Measurements from ENCODE around the gene ELF1.

ELF1 gene

DNA sequence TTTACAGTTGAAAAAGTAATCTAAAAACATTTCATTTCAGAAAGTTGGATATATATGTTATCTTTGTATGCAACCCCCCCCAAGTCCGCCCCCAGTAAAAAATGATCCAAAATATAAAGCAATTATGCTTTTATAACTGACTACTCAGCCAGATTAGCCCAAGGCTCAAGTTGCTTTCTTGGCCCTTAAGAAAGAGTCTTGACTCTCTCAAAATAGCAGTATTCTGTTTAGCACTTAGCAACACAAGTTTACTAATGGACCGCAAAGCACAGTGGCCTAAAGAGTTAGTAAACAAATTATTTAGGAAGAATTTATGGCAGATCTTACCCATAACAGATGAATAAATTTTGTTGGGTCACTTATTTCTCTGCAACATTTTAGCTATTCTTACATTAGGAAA, 86.9 kb downstream of the ELF1 start:
- TF ChIP-seq, protein P1, sequence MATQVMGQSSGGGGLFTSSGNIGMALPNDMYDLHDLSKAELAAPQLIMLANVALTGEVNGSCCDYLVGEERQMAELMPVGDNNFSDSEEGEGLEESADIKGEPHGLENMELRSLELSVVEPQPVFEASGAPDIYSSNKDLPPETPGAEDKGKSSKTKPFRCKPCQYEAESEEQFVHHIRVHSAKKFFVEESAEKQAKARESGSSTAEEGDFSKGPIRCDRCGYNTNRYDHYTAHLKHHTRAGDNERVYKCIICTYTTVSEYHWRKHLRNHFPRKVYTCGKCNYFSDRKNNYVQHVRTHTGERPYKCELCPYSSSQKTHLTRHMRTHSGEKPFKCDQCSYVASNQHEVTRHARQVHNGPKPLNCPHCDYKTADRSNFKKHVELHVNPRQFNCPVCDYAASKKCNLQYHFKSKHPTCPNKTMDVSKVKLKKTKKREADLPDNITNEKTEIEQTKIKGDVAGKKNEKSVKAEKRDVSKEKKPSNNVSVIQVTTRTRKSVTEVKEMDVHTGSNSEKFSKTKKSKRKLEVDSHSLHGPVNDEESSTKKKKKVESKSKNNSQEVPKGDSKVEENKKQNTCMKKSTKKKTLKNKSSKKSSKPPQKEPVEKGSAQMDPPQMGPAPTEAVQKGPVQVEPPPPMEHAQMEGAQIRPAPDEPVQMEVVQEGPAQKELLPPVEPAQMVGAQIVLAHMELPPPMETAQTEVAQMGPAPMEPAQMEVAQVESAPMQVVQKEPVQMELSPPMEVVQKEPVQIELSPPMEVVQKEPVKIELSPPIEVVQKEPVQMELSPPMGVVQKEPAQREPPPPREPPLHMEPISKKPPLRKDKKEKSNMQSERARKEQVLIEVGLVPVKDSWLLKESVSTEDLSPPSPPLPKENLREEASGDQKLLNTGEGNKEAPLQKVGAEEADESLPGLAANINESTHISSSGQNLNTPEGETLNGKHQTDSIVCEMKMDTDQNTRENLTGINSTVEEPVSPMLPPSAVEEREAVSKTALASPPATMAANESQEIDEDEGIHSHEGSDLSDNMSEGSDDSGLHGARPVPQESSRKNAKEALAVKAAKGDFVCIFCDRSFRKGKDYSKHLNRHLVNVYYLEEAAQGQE (IDR thresholded peaks at IDR 0.05; ENCODE audit: insufficient read depth in 1 of 2, low read depth in 2 of 2, low read length in 2 of 2): no peak
- TF ChIP-seq FOXP2 (optimal IDR thresholded peaks at IDR 0.05; ENCODE audit: borderline replicate concordance, extremely low read depth, extremely low read length, insufficient read depth): no peak
- no peak for TF ChIP-seq POLR2AphosphoS5 (IDR thresholded peaks at IDR 0.05; ENCODE audit: low read depth, low read length)
- no peak for TF ChIP-seq TAF1 (IDR thresholded peaks at IDR 0.05; ENCODE audit: borderline replicate concordance, insufficient read depth, low read length)
- no peak for TF ChIP-seq SIN3A (IDR thresholded peaks at IDR 0.05; ENCODE audit: borderline replicate concordance, insufficient read depth, low read length)

GRCh38 chr13:40931719-40932118, 87.4 kb downstream of the ELF1 start:
- TF ChIP-seq FOXP2 (optimal IDR thresholded peaks at IDR 0.05; ENCODE audit: borderline replicate concordance, extremely low read depth, extremely low read length, insufficient read depth) (no peak), POLR2AphosphoS5 (IDR thresholded peaks at IDR 0.05; ENCODE audit: low read depth, low read length) (no peak), SIN3A (IDR thresholded peaks at IDR 0.05; ENCODE audit: borderline replicate concordance, insufficient read depth, low read length) (no peak), TAF1 (IDR thresholded peaks at IDR 0.05; ENCODE audit: borderline replicate concordance, insufficient read depth, low read length) (no peak)
- TF ChIP-seq, protein P1 (IDR thresholded peaks at IDR 0.05; ENCODE audit: insufficient read depth in 1 of 2, low read depth in 2 of 2, low read length in 2 of 2): no peak

- TF ChIP-seq SIN3A (IDR thresholded peaks at IDR 0.05; ENCODE audit: borderline replicate concordance, insufficient read depth, low read length) (no peak), FOXP2 (optimal IDR thresholded peaks at IDR 0.05; ENCODE audit: borderline replicate concordance, extremely low read depth, extremely low read length, insufficient read depth) (no peak), TAF1 (IDR thresholded peaks at IDR 0.05; ENCODE audit: borderline replicate concordance, insufficient read depth, low read length) (no peak), POLR2AphosphoS5 (IDR thresholded peaks at IDR 0.05; ENCODE audit: low read depth, low read length) (no peak)
- TF ChIP-seq, protein P1 (IDR thresholded peaks at IDR 0.05; ENCODE audit: insufficient read depth in 1 of 2, low read depth in 2 of 2, low read length in 2 of 2): no peak
Observed at GRCh38 chr13:40928980-40929379, 90.1 kb downstream of the ELF1 start.

GRCh38 chr13:40927929-40928328, 91.2 kb downstream of the ELF1 start:
- no peak for TF ChIP-seq SIN3A (IDR thresholded peaks at IDR 0.05; ENCODE audit: borderline replicate concordance, insufficient read depth, low read length)
- TF ChIP-seq, protein P1 (IDR thresholded peaks at IDR 0.05; ENCODE audit: insufficient read depth in 1 of 2, low read depth in 2 of 2, low read length in 2 of 2): no peak
- TF ChIP-seq POLR2AphosphoS5 (IDR thresholded peaks at IDR 0.05; ENCODE audit: low read depth, low read length): no peak
- TF ChIP-seq TAF1 (IDR thresholded peaks at IDR 0.05; ENCODE audit: borderline replicate concordance, insufficient read depth, low read length): no peak
- TF ChIP-seq FOXP2 (optimal IDR thresholded peaks at IDR 0.05; ENCODE audit: borderline replicate concordance, extremely low read depth, extremely low read length, insufficient read depth): no peak

GRCh38 chr13:40923867-40924266, 95.2 kb downstream of the ELF1 start:
- TF ChIP-seq FOXP2 (optimal IDR thresholded peaks at IDR 0.05; ENCODE audit: borderline replicate concordance, extremely low read depth, extremely low read length, insufficient read depth) (no peak), POLR2AphosphoS5 (IDR thresholded peaks at IDR 0.05; ENCODE audit: low read depth, low read length) (no peak), TAF1 (IDR thresholded peaks at IDR 0.05; ENCODE audit: borderline replicate concordance, insufficient read depth, low read length) (no peak), SIN3A (IDR thresholded peaks at IDR 0.05; ENCODE audit: borderline replicate concordance, insufficient read depth, low read length) (no peak)
- TF ChIP-seq, protein P1 (IDR thresholded peaks at IDR 0.05; ENCODE audit: insufficient read depth in 1 of 2, low read depth in 2 of 2, low read length in 2 of 2): no peak
